Measurements from ENCODE around the gene B3GNT8.
"Not testable (repeated sequence)": the region's sequence is repeated elsewhere in the genome, so short reads cannot be mapped to it uniquely, and the experiment has no call there.

Gene B3GNT8

DNA sequence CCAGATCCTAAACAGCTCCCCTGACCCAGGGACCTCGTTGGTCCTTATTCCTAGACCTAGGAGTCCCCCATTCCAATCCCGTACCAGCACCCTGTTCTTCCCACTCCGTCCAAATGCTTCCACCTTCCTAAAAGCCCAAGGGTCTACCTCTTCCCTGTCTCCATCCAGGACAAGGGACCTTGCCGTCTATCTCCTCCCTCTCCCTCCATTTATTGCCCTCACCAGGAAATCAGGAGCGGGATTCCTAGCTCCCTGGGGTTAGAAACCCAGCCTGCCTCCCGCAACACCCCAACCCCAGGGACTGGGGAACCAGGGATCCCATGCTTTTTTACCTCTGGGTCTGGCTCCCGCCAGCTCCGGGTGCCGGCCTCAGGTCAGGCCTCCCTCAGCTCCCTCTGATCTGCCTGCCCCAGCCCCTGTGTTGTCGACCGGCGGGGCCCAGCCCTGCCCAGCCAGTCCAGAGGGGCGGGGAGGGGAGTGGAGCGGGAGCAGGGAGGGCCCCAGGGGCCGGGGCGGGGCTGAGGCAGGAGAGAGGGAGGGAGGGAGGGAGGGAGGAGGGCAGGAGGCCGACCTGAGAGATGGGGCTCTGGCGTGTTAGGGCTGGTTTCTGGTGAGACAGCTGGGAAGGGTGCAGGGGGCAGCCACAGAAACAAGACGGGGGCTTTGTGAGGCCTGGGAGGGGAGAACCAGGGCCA, at the start of gene B3GNT8:
Gene B3GNT8 (minus strand): TSS at position 423 of the 695 bp plus-strand sequence. CDS start 596 bp downstream, outside the sequence.
- DNase-seq: peak; percentile 92

GRCh38 chr19:41476583-41476982, 49.4 kb upstream of the B3GNT8 start:
- no peak for DNase-seq

DNA sequence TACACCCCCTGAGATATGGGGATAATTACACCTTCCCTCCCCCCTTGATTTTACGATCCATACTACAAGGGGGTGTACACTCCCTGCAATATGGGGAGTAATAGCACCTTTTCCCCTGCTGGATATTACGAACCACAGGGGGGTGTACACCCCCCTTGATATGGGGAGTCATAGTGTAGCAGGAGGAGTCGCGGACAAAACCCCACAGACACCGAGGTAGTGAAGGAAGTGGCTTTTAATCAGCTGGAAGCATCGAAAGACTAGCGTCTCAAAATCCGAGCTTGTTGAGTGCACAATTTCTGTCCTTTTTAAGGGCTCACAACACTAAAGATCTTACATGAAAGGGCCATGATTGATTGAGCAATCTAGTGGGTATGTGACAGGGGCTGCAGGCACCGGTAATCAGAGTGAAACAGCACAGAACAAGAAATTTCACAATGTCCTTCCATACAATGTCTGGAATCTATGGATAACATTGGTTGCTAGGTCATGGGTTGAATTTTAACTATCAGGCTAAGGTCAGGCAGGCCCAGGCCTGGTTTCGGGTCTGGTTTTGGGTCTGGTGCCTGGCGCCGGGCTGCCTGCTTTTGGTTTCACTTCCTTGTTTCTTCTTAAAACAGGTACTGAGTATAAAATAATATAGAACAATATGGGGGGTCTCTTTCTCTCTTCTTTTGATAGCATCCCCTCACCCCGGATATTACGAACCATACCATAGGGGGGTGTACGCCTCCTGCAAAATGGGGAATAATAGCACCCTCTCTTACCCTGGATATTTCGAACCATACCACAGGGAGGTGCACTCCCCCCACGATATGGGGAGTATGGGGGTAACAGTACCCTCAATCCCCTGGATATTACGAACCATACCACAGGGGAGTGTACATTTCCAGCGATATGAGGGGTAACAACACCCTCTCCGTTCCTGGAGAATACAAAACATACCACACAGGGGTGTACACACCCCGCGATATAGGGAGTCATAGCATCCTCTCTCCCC, 36.4 kb upstream of the B3GNT8 start:
- DNase-seq: not testable (repeated sequence)

- DNase-seq: no peak
These were observed 35.3 kb upstream of the B3GNT8 start for GRCh38 chr19:41462497-41462896.

- DNase-seq: no peak
These were observed 30.1 kb upstream of the B3GNT8 start for GRCh38 chr19:41457241-41457640.

- no peak for DNase-seq
These were observed 29.3 kb upstream of the B3GNT8 start for GRCh38 chr19:41456342-41456918.

GRCh38 chr19:41455936-41456335, 28.8 kb upstream of the B3GNT8 start:
- no peak for DNase-seq

DNA sequence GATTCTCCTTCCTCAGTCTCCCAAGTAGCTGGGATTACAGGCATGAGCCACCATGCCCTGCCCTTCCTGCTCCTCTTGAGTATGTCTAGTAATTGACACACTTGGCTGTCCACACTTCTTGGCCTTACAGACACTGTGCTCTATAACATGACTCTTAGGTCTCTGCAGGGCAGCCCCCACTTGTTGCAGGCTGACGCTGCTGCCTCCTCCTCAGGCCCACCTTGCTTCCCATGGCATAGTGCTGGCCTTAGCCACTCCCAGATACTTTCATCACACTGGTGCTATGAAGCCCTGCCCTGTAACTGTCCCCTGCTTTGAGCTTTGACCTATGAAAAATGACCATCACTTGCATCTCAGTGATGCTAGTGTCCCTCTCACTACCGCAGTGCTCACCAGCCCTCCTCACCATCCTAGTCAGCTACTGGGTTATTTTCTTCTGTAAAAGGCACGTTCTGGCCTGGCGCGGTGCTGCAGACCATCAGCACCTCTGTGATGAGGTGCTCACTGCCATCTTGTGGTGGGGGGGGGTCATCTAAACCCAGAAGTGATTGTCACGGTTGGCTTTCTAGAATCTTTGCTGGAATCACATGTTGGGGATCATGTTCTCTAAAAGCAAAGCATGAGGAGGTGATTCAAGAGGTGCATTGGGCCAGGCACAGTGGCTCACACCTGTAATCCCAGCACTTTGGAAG, 25.6 kb upstream of the B3GNT8 start:
- DNase-seq: no peak

GRCh38 chr19:41449865-41450178, 22.6 kb upstream of the B3GNT8 start:
- no peak for DNase-seq

DNA sequence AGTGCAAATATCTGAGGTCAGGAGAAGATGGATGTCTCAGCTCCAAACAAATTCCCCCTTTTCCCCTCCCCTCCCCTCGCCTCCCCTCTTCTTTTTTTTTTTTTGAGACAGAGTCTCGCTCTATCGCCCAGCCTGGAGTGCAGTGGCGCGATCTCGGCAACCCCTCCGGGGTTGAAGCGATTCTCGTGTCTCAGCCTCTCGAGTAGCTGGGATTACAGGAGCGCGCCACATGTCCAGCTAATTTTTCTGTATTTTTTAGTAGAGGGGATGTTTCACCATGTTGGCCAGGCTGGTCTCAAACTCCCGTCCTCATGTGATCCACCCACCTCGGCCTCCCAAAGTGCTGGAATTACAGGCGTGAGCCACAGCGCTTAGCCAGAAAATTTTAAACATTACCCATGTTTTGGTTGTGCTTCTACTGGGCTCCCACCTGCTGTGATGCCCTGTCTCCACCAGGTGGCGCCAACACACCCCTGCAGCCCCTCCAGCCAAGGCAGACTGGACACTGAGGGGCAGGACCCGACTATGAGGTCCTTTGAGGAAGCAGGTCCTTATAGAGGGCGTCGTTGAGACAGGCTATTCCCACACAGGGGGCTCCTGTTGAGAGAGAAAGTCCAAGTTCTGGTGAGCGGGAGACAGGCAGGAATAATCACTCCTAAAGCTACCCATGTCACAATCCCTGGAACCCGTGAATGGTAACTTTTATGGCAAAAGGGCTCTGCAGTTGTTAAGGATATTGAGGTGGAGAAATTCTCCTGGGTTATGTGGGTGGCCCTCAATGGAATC, 22.1 kb upstream of the B3GNT8 start:
- DNase-seq: peak; percentile 76

DNA sequence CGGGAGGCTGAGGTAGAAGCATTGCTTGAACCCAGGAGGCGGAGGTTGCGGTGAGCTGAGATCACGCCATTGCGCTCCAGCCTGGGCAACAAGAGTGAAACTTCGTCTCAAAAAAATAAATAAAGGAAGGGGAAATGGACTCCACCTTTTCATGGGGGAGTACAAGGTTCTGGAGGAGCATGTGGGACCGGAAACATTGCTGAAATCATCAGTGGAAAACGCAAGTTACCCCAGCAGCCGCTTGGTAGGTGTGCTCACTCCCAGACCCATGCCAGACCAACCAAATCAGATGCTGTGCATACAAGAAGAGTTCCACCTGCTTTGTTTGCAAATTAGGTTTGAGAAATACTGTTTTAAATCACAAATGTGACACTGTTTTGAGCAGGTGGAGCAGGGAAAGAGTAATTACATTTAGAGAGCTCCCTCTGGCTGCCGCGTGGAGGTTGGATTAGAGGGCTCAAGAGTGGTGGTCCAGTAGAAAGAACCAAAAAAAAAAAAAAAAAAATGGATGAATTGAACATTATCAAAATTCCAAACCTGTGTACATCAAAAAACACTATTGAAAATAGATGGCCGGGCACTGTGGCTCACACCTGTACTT, 20.7 kb upstream of the B3GNT8 start:
- no peak for DNase-seq

- no peak for DNase-seq
These were observed 18.4 kb upstream of the B3GNT8 start for GRCh38 chr19:41445575-41445974.

- no peak for DNase-seq
These were observed 16.8 kb upstream of the B3GNT8 start for GRCh38 chr19:41443813-41444455.

DNA sequence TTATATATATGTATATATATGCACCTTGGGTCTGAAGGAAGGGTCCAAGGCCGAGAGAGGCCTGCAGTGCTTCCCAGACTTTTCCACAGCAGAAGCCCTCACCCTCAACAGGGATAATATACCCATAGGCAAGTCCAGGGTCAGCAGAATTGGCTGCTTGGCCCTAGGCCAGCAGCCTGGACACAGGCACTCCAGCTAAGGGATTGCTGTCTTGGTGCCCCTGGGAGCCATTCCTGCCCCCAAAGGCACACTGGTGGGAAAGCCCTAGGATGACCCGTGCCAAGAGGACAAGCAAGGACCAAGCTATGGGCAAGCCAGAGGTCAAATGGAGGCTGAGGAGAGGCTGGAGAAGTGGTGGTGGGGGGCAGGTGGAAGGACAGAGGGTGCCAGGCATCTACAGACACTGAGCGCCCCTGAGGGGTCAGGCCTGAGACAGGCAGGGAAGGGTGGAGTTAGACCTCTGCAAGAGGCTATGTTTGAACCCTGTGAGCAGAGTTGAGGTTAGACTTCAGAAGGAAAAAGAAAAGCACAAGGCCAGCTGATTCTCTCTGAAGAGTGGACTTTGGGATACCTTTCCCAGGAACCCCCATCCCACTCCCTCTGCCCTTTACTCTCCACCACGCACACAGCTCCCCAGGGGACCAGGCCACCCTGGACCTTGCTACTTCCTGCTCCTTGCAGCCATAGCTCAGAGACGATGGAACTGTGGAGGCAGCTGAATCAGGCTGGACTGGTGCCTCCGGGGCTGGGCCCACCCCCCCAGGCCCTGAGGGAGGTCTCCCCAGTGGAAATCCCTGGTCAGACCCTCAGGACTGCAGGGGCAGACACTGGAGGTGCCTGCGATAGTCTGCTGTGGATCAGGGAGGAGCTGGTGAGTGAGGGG, 15.5 kb upstream of the B3GNT8 start, which contains the start of gene ERICH4:
Gene ERICH4 (plus strand): TSS at position 684 of the 883 bp plus-strand sequence. CDS start 14 bp downstream, at position 698.
- no peak for DNase-seq

- no peak for DNase-seq
These were observed 14.3 kb upstream of the B3GNT8 start for GRCh38 chr19:41441321-41441945.

- peak; percentile 100 for DNase-seq
These were observed 12.5 kb upstream of the B3GNT8 start, which contains the start of gene DMAC2 for GRCh38 chr19:41439441-41440222. TSS of gene DMAC2 (minus strand) at chr19:41439912. CDS start at chr19:41439899, 13 bp downstream.

DNA sequence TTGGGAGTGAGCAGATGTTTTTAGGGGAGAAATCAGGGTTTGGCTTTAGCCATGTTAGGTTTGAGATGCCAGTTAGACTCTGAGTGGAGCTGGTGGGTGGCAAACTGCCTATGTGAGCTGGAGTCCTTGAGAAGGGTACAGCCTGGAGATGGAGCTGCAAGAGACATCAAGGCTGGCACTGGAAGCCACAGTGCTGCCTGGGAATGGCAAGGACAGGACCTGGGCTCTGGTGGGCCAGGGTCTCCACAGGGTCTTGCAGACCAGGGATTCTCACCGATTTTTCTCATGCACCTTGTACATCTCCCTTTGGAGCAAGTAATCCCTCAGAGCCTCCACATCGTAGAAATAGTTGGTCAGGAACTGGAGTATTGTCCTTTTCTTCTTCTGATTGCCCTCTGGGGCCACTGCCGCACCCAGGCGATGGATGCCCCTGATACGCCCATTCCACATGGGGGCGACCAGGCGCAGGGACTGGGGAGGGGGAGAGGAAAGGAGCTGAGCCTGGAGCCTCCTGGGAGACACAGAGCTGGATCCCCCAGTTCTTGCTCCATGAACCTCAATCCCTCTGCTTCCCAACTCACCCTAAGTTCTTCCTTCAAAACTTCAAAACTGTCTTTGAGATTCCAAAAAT, 10.9 kb upstream of the B3GNT8 start:
- DNase-seq: no peak

GRCh38 chr19:41436674-41436951, 9.4 kb upstream of the B3GNT8 start:
- DNase-seq: no peak

Measured in hematopoietic multipotent progenitor cell treated with erythropoietin and hydrocortisone succinate and interleukin-3 and kit ligand, for 6 days (in vitro differentiated cells).